Astrocyte (in vitro differentiated cells and primary cell): ENCODE results near the gene SLIT3. TPM values are rescaled to one million over a fixed set of nuclear protein-coding genes. Genes with fewer than 3 reads are reported as not detected.

Source experiments
- DNase-seq: peaks from one replicate; pipeline ENCODE4 v3.0.0-alpha.2; 2010; ENCODE audit warnings: low read depth
- FAIRE-seq: peaks from 2 replicates; lab custom pipeline; 2011; peaks lifted over from hg19 to GRCh38; lab: Jason Lieb, UNC
- H2AFZ ChIP-seq: 2 replicates; pipeline ENCODE4 v1.6.0; 2012; ENCODE audit warnings: low read depth, low read length, inconsistent platforms
- H3K27ac ChIP-seq: 2 replicates; pipeline ENCODE4 v1.5.1; 2011; ENCODE audit warnings: low read depth, low read length, inconsistent platforms
- H3K27me3 ChIP-seq: 2 replicates; pipeline ENCODE4 v1.6.0; 2011; ENCODE audit warnings: low read length, inconsistent platforms; ENCODE audit not compliant: insufficient read depth
- H3K36me3 ChIP-seq: 2 replicates; pipeline ENCODE4 v1.5.1; 2011; ENCODE audit warnings: low read length, inconsistent platforms; ENCODE audit not compliant: insufficient read depth
- H3K4me1 ChIP-seq: 2 replicates; pipeline ENCODE4 v1.5.1; 2011; ENCODE audit warnings: low read length, inconsistent platforms; ENCODE audit not compliant: insufficient read depth
- H3K4me2 ChIP-seq: 2 replicates; pipeline ENCODE4 v1.6.0; 2012; ENCODE audit warnings: low read length, inconsistent platforms
- H3K4me3 ChIP-seq: 2 replicates; pipeline ENCODE4 v1.5.1; 2011; ENCODE audit warnings: low read depth, mild to moderate bottlenecking, low read length, inconsistent platforms; ENCODE audit not compliant: insufficient read depth
- H3K79me2 ChIP-seq: 2 replicates; pipeline ENCODE4 v1.6.0; 2012; ENCODE audit warnings: mild to moderate bottlenecking, low read length, inconsistent platforms; ENCODE audit not compliant: insufficient read depth
- H3K9ac ChIP-seq: 2 replicates; pipeline ENCODE4 v1.6.0; 2012; ENCODE audit warnings: mild to moderate bottlenecking, low read length, inconsistent platforms
- H3K9me3 ChIP-seq: 2 replicates; pipeline ENCODE4 v1.5.1; 2012; ENCODE audit warnings: low read depth, mild to moderate bottlenecking, low read length, inconsistent platforms; ENCODE audit not compliant: insufficient read depth
- H4K20me1 ChIP-seq: 2 replicates; pipeline ENCODE4 v1.6.0; 2012; ENCODE audit warnings: low read length, inconsistent platforms; ENCODE audit not compliant: insufficient read depth
- H3K27ac Mint-ChIP-seq: one replicate; pipeline ENCODE4 v1.8.0; 2021; ENCODE audit warnings: mild to moderate bottlenecking, mixed read lengths; ENCODE audit not compliant: unreplicated experiment
- H3K27me3 Mint-ChIP-seq: one replicate; pipeline ENCODE4 v1.8.0; 2021; ENCODE audit warnings: low read depth, mixed read lengths; ENCODE audit not compliant: unreplicated experiment
- H3K36me3 Mint-ChIP-seq: one replicate; pipeline ENCODE4 v1.8.0; 2021; ENCODE audit warnings: low read depth, mixed read lengths; ENCODE audit not compliant: unreplicated experiment
- H3K4me1 Mint-ChIP-seq: one replicate; pipeline ENCODE4 v1.8.0; 2021; ENCODE audit warnings: low read depth, mixed read lengths; ENCODE audit not compliant: unreplicated experiment
- H3K4me3 Mint-ChIP-seq: one replicate; pipeline ENCODE4 v1.8.0; 2021; ENCODE audit warnings: mild to moderate bottlenecking, moderate library complexity, mixed read lengths; ENCODE audit not compliant: unreplicated experiment
- H3K9me3 Mint-ChIP-seq: one replicate; pipeline ENCODE4 v1.8.0; 2021; ENCODE audit warnings: mild to moderate bottlenecking, mixed read lengths; ENCODE audit not compliant: unreplicated experiment
- CTCF ChIP-seq: IDR thresholded peaks from 2 replicates; pipeline ENCODE4 v1.5.1; 2011; ENCODE audit warnings: low read depth, mild to moderate bottlenecking, inconsistent platforms, low read length, moderate library complexity; ENCODE audit not compliant: insufficient read depth
- EZH2 ChIP-seq: IDR thresholded peaks from 2 replicates; pipeline ENCODE4 v1.6.1; 2012; ENCODE audit warnings: mild to moderate bottlenecking, low read length, inconsistent platforms; ENCODE audit not compliant: insufficient read depth
- total RNA-seq: library from RNA; stranded (reverse); gene quantifications from 2 replicates; pipeline ENCODE4 v1.2.1, GENCODE V29; 2021

Gene SLIT3
- total RNA-seq, 1 donor from 2014 or later, result 20.7 TPM

- Histone ChIP-seq H3K4me2 (no peak overlapping the region), H3K79me2 (no peaks in the 10 kb centered on the region), H3K4me3 (no peak overlapping the region), H3K27ac (no peak overlapping the region), H3K4me1 (no peaks in the 10 kb centered on the region), H3K36me3 (no peaks in the 10 kb centered on the region), H3K9ac (no peak overlapping the region), H4K20me1 (no peaks in the 10 kb centered on the region), H2AFZ (no peak overlapping the region), H3K27me3 (no peaks in the 10 kb centered on the region), H3K9me3 (no peaks in the 10 kb centered on the region)
- Mint-ChIP-seq H3K4me1 (peaks cover 3% of the 10 kb centered on the region), H3K36me3 (peaks cover 13% of the 10 kb centered on the region), H3K4me3 (no peak overlapping the region), H3K27ac (no peak overlapping the region), H3K9me3 (no peaks in the 10 kb centered on the region), H3K27me3 (peaks cover 27% of the 10 kb centered on the region)
- FAIRE-seq (no peak), DNase-seq (peak; percentile 20)
- TF ChIP-seq EZH2, result no peak
- no peak for TF ChIP-seq CTCF
Measured at GRCh38 chr5:168699002-168699401, 601.9 kb downstream of the SLIT3 start.

GRCh38 chr5:168697034-168697720 is 603.8 kb downstream of the SLIT3 start:
- FAIRE-seq (no peak), DNase-seq (no peak)
- H3K79me2 ChIP-seq, result no peaks in the 10 kb centered on the region
- H3K27ac ChIP-seq, result no peak overlapping the region
- Mint-ChIP-seq H3K36me3 (peaks cover 16% of the 10 kb centered on the region), H3K27me3 (peaks cover 44% of the 10 kb centered on the region), H3K27ac (no peak overlapping the region), H3K4me3 (no peak overlapping the region), H3K4me1 (peaks cover 15% of the 10 kb centered on the region), H3K9me3 (peaks cover 1% of the 10 kb centered on the region)
- H3K36me3 ChIP-seq, result no peaks in the 10 kb centered on the region
- no peak overlapping the region for H2AFZ ChIP-seq
- no peaks in the 10 kb centered on the region for H3K9me3 ChIP-seq
- H3K4me1 ChIP-seq, result no peaks in the 10 kb centered on the region
- no peak for TF ChIP-seq CTCF
- no peak for TF ChIP-seq EZH2
- H4K20me1 ChIP-seq, result no peaks in the 10 kb centered on the region
- no peak overlapping the region for H3K4me3 ChIP-seq
- H3K4me2 ChIP-seq, result no peak overlapping the region
- H3K27me3 ChIP-seq, result no peaks in the 10 kb centered on the region
- no peak overlapping the region for H3K9ac ChIP-seq

GRCh38 chr5:168696611-168697010 is 604.3 kb downstream of the SLIT3 start:
- H3K9ac ChIP-seq, result no peak overlapping the region
- no peak for FAIRE-seq
- peaks cover 16% of the 10 kb centered on the region for H3K36me3 Mint-ChIP-seq

More at GRCh38 chr5:168696611-168697010, 604.3 kb downstream of the SLIT3 start:
- peaks cover 2% of the 10 kb centered on the region for H3K9me3 Mint-ChIP-seq
- H3K9me3 ChIP-seq, result no peaks in the 10 kb centered on the region
- H4K20me1 ChIP-seq, result no peaks in the 10 kb centered on the region
- peaks cover 15% of the 10 kb centered on the region for H3K4me1 Mint-ChIP-seq
- no peak overlapping the region for H3K27ac ChIP-seq
- H3K4me3 ChIP-seq, result no peak overlapping the region
- H3K4me3 Mint-ChIP-seq, result no peak overlapping the region
- H3K79me2 ChIP-seq, result no peaks in the 10 kb centered on the region
- H3K27me3 Mint-ChIP-seq, result peaks cover 49% of the 10 kb centered on the region
- H3K27ac Mint-ChIP-seq, result no peak overlapping the region
- H3K4me2 ChIP-seq, result no peak overlapping the region
- no peaks in the 10 kb centered on the region for H3K36me3 ChIP-seq
- H3K4me1 ChIP-seq, result no peaks in the 10 kb centered on the region
- no peak overlapping the region for H2AFZ ChIP-seq
- no peak for DNase-seq
- no peak for TF ChIP-seq CTCF
- no peaks in the 10 kb centered on the region for H3K27me3 ChIP-seq
